Esophagus squamous epithelium (tissue), 5 donors: Measurements from ENCODE around the gene GJA5. TPM values are rescaled to one million over a fixed set of nuclear protein-coding genes. Genes with fewer than 3 reads are reported as not detected.
A peak's percentile ranks its signal among the peaks of the same experiment; 100 is the strongest.

Experiments
- DNase-seq: peaks from one replicate; lab custom pipeline; 2025; lab: John Stamatoyannopoulos, UW
- H3K27ac ChIP-seq, 4 donors: fragments of 200-600 bp; sonication (generic); one replicate each; pipeline ENCODE4 v1.5.1; 2016 to 2019; ENCODE audit warnings: mild to moderate bottlenecking in 1 of 4
- H3K27me3 ChIP-seq, 4 donors: fragments of 200-600 bp; sonication (generic); 1 replicate in 3 of 4; 2 replicates in 1 of 4; pipeline versions ENCODE4 v1.5.1 to v1.6.0; 2017 to 2021; ENCODE audit warnings: antibody characterized with exemption in 1 of 4
- H3K36me3 ChIP-seq, 3 donors: fragments of 200-600 bp; sonication (generic); one replicate each; pipeline ENCODE4 v1.5.1; 2016 to 2019
- H3K4me1 ChIP-seq, 3 donors: fragments of 200-600 bp; sonication (generic); one replicate each; pipeline ENCODE4 v1.5.1; 2017 to 2019
- H3K4me3 ChIP-seq, 4 donors: fragments of 200-600 bp; sonication (generic); 1 replicate in 3 of 4; 2 replicates in 1 of 4; pipeline ENCODE4 v1.5.1; 2016 to 2019; ENCODE audit warnings: mild to moderate bottlenecking in 2 of 4, moderate library complexity in 1 of 4
- H3K9me3 ChIP-seq, 3 donors: fragments of 200-600 bp; sonication (generic); one replicate each; pipeline ENCODE4 v1.5.1; 2016 to 2019
- CTCF ChIP-seq, 6 experiments: fragments of 450-650 bp in 4 of 6; fragments of 200-600 bp in 2 of 6; sonication (generic) in 2 of 6; IDR thresholded peaks; one replicate each; pipeline ENCODE4 v1.5.1; 2016 to 2019; ENCODE audit warnings: antibody characterized with exemption in 6 of 6, mild to moderate bottlenecking in 4 of 6, moderate library complexity in 4 of 6
- POLR2A ChIP-seq, 4 donors: fragments of 450-650 bp; IDR thresholded peaks; one replicate each; pipeline ENCODE4 v1.6.1; 2017; ENCODE audit warnings: antibody characterized with exemption in 4 of 4, mild to moderate bottlenecking in 4 of 4, moderate library complexity in 3 of 4
- WGBS, 2 donors: methylation state at CpG; one replicate each; pipeline ENCODE4 v1.1.5; 2018; 5-methylcytosine and 5-hydroxymethylcytosine counted together
- intact Hi-C: fragments of 100-400 bp; cut with DNase I; formaldehyde crosslinking; loops from one replicate; pipeline ENCODE4 v1.15.0; 2022
- total RNA-seq, 4 donors: library from RNA; depleted of rRNA; stranded (reverse); fragments of >200 nt; gene quantifications; one replicate each; pipeline ENCODE4 v1.1.0, GENCODE V29; 2016
- donor health status: DM: yes; HTN: yes; CAD: no.

Gene GJA5
- total RNA-seq, 4 donors from 2014 or later, result 0.38 to 5.7 (median 3.2) TPM

GRCh38 chr1:147723691-147724323 lies 36.6 kb downstream of the GJA5 start:
- no peak overlapping the region for H3K27ac ChIP-seq
- intact Hi-C loops, result loop anchor here (5.0 kb wide), 1 partner anchor 168 kb away; no protein-coding TSS in a partner anchor
- H3K36me3 ChIP-seq, result no peaks in the 10 kb centered on the region
- no peaks in the 10 kb centered on the region for H3K9me3 ChIP-seq
- H3K27me3 ChIP-seq, result peaks cover 0 to 22% (median 0%) of the 10 kb centered on the region in 4 donors
- DNase-seq, result no peak
- 42 to 48% methylated on average over 7 of the region's 7 CpGs for WGBS, 2 donors
- TF ChIP-seq CTCF (IDR thresholded peaks at IDR 0.05) (peak in 5 of 6 experiments; percentile 23 to 47 (median 43)), POLR2A (IDR thresholded peaks at IDR 0.05) (no peak)
- no peak overlapping the region for H3K4me3 ChIP-seq
- H3K4me1 ChIP-seq, result peaks cover 3 to 32% (median 6%) of the 10 kb centered on the region in 3 donors

GRCh38 chr1:147722124-147722523 lies 38.3 kb downstream of the GJA5 start:
- H3K36me3 ChIP-seq, result no peaks in the 10 kb centered on the region
- H3K27ac ChIP-seq, result peak overlapping the region in 1 of 4 donors; percentile 9
- WGBS, 2 donors, result 60 to 86% methylated on average over 1 of the region's 2 CpGs
- H3K27me3 ChIP-seq, result peaks cover 0 to 22% (median 0%) of the 10 kb centered on the region in 4 donors
- intact Hi-C loops, result loop anchor here (5.0 kb wide), 1 partner anchor 170 kb away; no protein-coding TSS in a partner anchor
- DNase-seq, result no peak
- H3K9me3 ChIP-seq, result no peaks in the 10 kb centered on the region
- TF ChIP-seq POLR2A (IDR thresholded peaks at IDR 0.05) (no peak), CTCF (IDR thresholded peaks at IDR 0.05) (no peak)
- H3K4me3 ChIP-seq, result no peak overlapping the region
- H3K4me1 ChIP-seq, result peaks cover 14 to 49% (median 14%) of the 10 kb centered on the region in 3 donors

GRCh38 chr1:147721716-147722115 lies 38.7 kb downstream of the GJA5 start:
- Histone ChIP-seq H3K4me1 (peaks cover 14 to 53% (median 14%) of the 10 kb centered on the region in 3 donors), H3K36me3 (no peaks in the 10 kb centered on the region), H3K27me3 (peaks cover 0 to 22% (median 0%) of the 10 kb centered on the region in 4 donors), H3K4me3 (no peak overlapping the region), H3K9me3 (no peaks in the 10 kb centered on the region), H3K27ac (peak overlapping the region in 1 of 4 donors; percentile 9)
- no peak for DNase-seq
- WGBS, 2 donors, result 19 to 23% methylated on average over 1 of the region's 1 CpG
- TF ChIP-seq POLR2A (IDR thresholded peaks at IDR 0.05) (no peak), CTCF (IDR thresholded peaks at IDR 0.05) (no peak)
- intact Hi-C loops, result loop anchor here (5.0 kb wide), 1 partner anchor 171 kb away; no protein-coding TSS in a partner anchor

GRCh38 chr1:147720557-147720956 lies 39.8 kb downstream of the GJA5 start:
- no peak for DNase-seq

More at GRCh38 chr1:147720557-147720956, 39.8 kb downstream of the GJA5 start:
- intact Hi-C loops, result loop anchor here (5.0 kb wide), 1 partner anchor 172 kb away; no protein-coding TSS in a partner anchor
- peaks cover 14 to 62% (median 14%) of the 10 kb centered on the region in 3 donors for H3K4me1 ChIP-seq
- no peak overlapping the region for H3K4me3 ChIP-seq
- no peak for TF ChIP-seq POLR2A (IDR thresholded peaks at IDR 0.05)
- TF ChIP-seq CTCF (IDR thresholded peaks at IDR 0.05), result no peak
- peaks cover 0 to 22% (median 0%) of the 10 kb centered on the region in 4 donors for H3K27me3 ChIP-seq
- WGBS, 2 donors, result 73 to 87% methylated on average over 2 to 4 of the region's 4 CpGs
- H3K27ac ChIP-seq, result no peak overlapping the region
- H3K9me3 ChIP-seq, result no peaks in the 10 kb centered on the region
- no peaks in the 10 kb centered on the region for H3K36me3 ChIP-seq
